Nephron (organoid): ENCODE measurements around the gene SCLT1.

ENCODE experiments used
- H3K27ac Mint-ChIP-seq, 3 experiments: 2 replicates each; pipeline ENCODE4 v1.8.0; 2020; ENCODE audit warnings: mixed read lengths in 3 of 3, mild to moderate bottlenecking in 2 of 3, moderate library complexity in 1 of 3
- H3K27me3 Mint-ChIP-seq: 2 replicates; pipeline ENCODE4 v1.8.0; 2021; ENCODE audit warnings: low read depth, mild to moderate bottlenecking, moderate library complexity, mixed read lengths
- H3K36me3 Mint-ChIP-seq: 2 replicates; pipeline ENCODE4 v1.8.0; 2020; ENCODE audit warnings: low read depth, mixed read lengths
- H3K4me1 Mint-ChIP-seq: 2 replicates; pipeline ENCODE4 v1.8.0; 2020; ENCODE audit warnings: mixed read lengths
- H3K4me3 Mint-ChIP-seq, 3 experiments: 2 replicates each; pipeline ENCODE4 v1.8.0; 2020; ENCODE audit warnings: mild to moderate bottlenecking in 3 of 3, mixed read lengths in 3 of 3, moderate library complexity in 2 of 3
- H3K9me3 Mint-ChIP-seq: 2 replicates; pipeline ENCODE4 v1.8.0; 2020; ENCODE audit warnings: mixed read lengths
- TF ChIP-seq, protein P1 (sequence below), 3 experiments: fragments of 200-600 bp; sonication (generic); IDR thresholded peaks; one replicate each; pipeline ENCODE4 v1.5.0; 2021; ENCODE audit warnings: antibody characterized with exemption in 3 of 3; ENCODE audit not compliant: unreplicated experiment in 3 of 3

The SCLT1 gene

DNA sequence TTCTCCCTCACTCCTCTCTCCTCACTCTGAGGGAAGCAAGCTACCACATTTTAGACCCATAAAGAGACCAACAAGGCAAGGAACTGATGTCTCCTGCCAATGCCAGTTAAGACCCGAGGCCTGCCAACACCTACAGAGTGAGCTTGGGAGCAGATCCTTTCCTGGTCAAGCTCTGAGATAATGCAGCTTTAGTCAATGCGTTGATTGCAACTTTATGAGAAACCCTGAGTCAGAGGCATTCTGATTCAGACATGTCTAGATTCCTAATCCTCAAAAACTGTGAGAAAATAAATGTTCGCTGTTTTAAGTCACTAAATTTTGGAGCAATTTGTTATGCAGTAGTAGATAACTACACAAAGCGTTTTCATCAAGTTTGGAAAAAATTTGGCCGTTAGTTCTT, 168.4 kb downstream of the SCLT1 start:
- TF ChIP-seq, protein P1, sequence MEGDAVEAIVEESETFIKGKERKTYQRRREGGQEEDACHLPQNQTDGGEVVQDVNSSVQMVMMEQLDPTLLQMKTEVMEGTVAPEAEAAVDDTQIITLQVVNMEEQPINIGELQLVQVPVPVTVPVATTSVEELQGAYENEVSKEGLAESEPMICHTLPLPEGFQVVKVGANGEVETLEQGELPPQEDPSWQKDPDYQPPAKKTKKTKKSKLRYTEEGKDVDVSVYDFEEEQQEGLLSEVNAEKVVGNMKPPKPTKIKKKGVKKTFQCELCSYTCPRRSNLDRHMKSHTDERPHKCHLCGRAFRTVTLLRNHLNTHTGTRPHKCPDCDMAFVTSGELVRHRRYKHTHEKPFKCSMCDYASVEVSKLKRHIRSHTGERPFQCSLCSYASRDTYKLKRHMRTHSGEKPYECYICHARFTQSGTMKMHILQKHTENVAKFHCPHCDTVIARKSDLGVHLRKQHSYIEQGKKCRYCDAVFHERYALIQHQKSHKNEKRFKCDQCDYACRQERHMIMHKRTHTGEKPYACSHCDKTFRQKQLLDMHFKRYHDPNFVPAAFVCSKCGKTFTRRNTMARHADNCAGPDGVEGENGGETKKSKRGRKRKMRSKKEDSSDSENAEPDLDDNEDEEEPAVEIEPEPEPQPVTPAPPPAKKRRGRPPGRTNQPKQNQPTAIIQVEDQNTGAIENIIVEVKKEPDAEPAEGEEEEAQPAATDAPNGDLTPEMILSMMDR (IDR thresholded peaks at IDR 0.05; ENCODE audit: unreplicated experiment in 3 of 3), result no peak
- Mint-ChIP-seq H3K4me1 (no peaks in the 10 kb centered on the region), H3K4me3 (no peak overlapping the region), H3K27me3 (no peaks in the 10 kb centered on the region), H3K9me3 (peaks cover 12% of the 10 kb centered on the region), H3K36me3 (peaks cover 62% of the 10 kb centered on the region), H3K27ac (no peak overlapping the region)

DNA sequence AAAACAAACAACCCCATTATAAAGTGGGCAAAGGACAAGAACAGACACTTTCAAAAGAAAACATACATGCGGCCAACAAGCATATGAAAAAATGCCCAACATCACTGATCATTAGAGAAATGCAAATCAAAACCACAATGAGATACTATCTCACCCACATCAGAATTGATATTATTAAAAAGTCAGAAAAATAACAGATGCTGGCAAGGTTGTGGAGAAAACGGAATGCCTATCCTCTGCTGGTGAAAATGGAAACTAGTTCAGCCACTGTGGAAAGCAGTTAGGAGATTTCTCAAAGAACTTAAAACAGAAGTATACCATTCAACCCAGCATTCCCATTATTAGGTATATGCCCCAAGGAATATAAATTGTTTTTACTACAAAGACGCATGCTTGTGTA, 171.4 kb downstream of the SCLT1 start:
- Mint-ChIP-seq H3K36me3 (peaks cover 55% of the 10 kb centered on the region), H3K4me1 (no peaks in the 10 kb centered on the region), H3K27me3 (no peaks in the 10 kb centered on the region), H3K27ac (no peak overlapping the region), H3K4me3 (no peak overlapping the region), H3K9me3 (peaks cover 18% of the 10 kb centered on the region)
- TF ChIP-seq, protein P1 (IDR thresholded peaks at IDR 0.05; ENCODE audit: unreplicated experiment in 3 of 3), result no peak

DNA sequence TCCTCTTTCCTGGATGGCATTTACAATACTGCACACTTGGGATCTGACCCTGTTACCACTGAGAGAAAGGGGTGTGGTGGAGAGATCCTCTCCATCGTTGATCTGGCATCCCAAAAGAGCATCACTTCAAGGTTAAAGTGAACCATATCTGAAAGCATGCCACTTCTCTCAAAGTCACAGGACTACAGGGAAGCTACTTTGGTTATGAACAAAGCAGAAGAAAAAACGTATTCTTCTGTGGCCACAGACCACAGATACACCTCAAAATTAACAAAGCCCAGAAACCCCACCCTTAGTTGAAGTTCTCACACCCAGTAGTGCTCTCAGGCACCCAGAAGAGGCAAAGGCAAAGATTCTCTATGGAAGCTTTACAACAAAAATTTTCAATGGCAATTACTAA, 175.6 kb downstream of the SCLT1 start:
- H3K9me3 Mint-ChIP-seq, result peaks cover 12% of the 10 kb centered on the region
- no peak overlapping the region for H3K27ac Mint-ChIP-seq
- TF ChIP-seq, protein P1 (IDR thresholded peaks at IDR 0.05; ENCODE audit: unreplicated experiment in 3 of 3), result no peak
- H3K36me3 Mint-ChIP-seq, result peaks cover 33% of the 10 kb centered on the region
- no peak overlapping the region for H3K4me3 Mint-ChIP-seq
- no peaks in the 10 kb centered on the region for H3K4me1 Mint-ChIP-seq
- H3K27me3 Mint-ChIP-seq, result no peaks in the 10 kb centered on the region

GRCh38 chr4:128916832-128917231, 176.5 kb downstream of the SCLT1 start:
- H3K36me3 Mint-ChIP-seq, result peaks cover 23% of the 10 kb centered on the region
- H3K27me3 Mint-ChIP-seq, result no peaks in the 10 kb centered on the region
- TF ChIP-seq, protein P1 (IDR thresholded peaks at IDR 0.05; ENCODE audit: unreplicated experiment in 3 of 3), result no peak
- H3K4me1 Mint-ChIP-seq, result no peaks in the 10 kb centered on the region
- no peak overlapping the region for H3K27ac Mint-ChIP-seq
- H3K4me3 Mint-ChIP-seq, result no peak overlapping the region
- H3K9me3 Mint-ChIP-seq, result peaks cover 12% of the 10 kb centered on the region

DNA sequence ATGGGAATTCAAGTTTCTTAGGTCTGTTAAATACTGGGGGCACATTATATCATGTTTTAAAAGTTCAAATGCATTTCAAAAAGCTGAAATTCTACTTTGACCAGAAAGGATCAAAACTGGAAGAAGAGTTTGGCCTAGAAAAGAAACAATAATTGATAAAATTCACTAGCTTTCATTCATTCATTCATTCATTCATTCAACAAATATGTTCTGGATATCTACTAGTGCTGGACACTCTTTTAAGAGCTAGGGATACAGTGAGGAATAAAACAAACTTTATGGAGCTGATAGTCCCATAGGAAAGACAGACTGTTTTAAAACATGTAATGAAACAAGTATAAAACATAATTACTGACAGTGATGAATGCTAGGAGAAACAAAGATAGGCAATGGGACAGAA, 177.8 kb downstream of the SCLT1 start:
- H3K4me1 Mint-ChIP-seq, result no peaks in the 10 kb centered on the region
- no peak overlapping the region for H3K27ac Mint-ChIP-seq
- peaks cover 8% of the 10 kb centered on the region for H3K9me3 Mint-ChIP-seq
- H3K4me3 Mint-ChIP-seq, result no peak overlapping the region
- H3K36me3 Mint-ChIP-seq, result peaks cover 12% of the 10 kb centered on the region
- TF ChIP-seq, protein P1 (IDR thresholded peaks at IDR 0.05; ENCODE audit: unreplicated experiment in 3 of 3), result no peak
- H3K27me3 Mint-ChIP-seq, result no peaks in the 10 kb centered on the region

DNA sequence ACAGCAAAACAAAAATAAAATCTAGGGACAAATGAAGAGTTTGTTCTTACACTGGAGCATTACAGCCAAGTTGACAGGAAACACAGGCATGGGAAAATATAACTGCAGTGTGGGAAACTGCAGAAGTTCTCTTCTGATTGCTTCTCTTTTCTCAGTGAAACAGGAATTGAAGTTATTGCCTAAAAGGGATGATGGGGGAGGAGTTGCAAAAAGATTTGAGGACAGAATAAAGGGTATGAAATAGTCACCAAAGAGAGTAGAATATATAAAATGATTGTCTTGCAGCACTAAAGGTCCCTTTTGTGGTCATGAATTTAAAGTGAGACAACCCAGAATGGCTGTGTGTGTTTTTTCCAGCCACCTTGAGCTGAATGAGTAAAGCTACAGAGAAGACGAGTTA, 180.1 kb downstream of the SCLT1 start:
- TF ChIP-seq, protein P1 (IDR thresholded peaks at IDR 0.05; ENCODE audit: unreplicated experiment in 3 of 3), result no peak
- Mint-ChIP-seq H3K9me3 (no peaks in the 10 kb centered on the region), H3K36me3 (no peaks in the 10 kb centered on the region), H3K4me1 (no peaks in the 10 kb centered on the region), H3K4me3 (no peak overlapping the region), H3K27ac (no peak overlapping the region), H3K27me3 (no peaks in the 10 kb centered on the region)
